ENCODE measurements around the gene ARRB1.
"Not testable (repeated sequence)": the region's sequence is repeated elsewhere in the genome, so short reads cannot be mapped to it uniquely, and the experiment has no call there.

The ARRB1 gene

GRCh38 chr11:75320643-75321042, 30.8 kb downstream of the ARRB1 start:
- no peak for DNase-seq

GRCh38 chr11:75320046-75320618, 31.3 kb downstream of the ARRB1 start:
- DNase-seq, result no peak

GRCh38 chr11:75319035-75319877, 32.2 kb downstream of the ARRB1 start:
- DNase-seq, result no peak

GRCh38 chr11:75317446-75318122, 33.9 kb downstream of the ARRB1 start:
- no peak for DNase-seq

GRCh38 chr11:75315439-75315805, 36.0 kb downstream of the ARRB1 start:
- no peak for DNase-seq

GRCh38 chr11:75314771-75315438, 36.6 kb downstream of the ARRB1 start:
- no peak for DNase-seq

- DNase-seq, result peak in 1 of 2 donors; percentile 26
Measured at GRCh38 chr11:75313513-75314272, 37.8 kb downstream of the ARRB1 start.

GRCh38 chr11:75312346-75312745, 39.1 kb downstream of the ARRB1 start:
- DNase-seq, result no peak

GRCh38 chr11:75311858-75312288, 39.6 kb downstream of the ARRB1 start:
- DNase-seq, result no peak

GRCh38 chr11:75308986-75309385, 42.5 kb downstream of the ARRB1 start:
- no peak for DNase-seq

- DNase-seq, result no peak
Measured at GRCh38 chr11:75308116-75308515, 43.3 kb downstream of the ARRB1 start.

- DNase-seq, result no peak
Measured at GRCh38 chr11:75307058-75307457, 44.4 kb downstream of the ARRB1 start.

GRCh38 chr11:75306529-75306928, 44.9 kb downstream of the ARRB1 start:
- no peak for DNase-seq

- DNase-seq, result no peak
Measured at GRCh38 chr11:75305993-75306392, 45.5 kb downstream of the ARRB1 start.

- no peak for DNase-seq
Measured at GRCh38 chr11:75305452-75305851, 46.0 kb downstream of the ARRB1 start.

GRCh38 chr11:75304941-75305340, 46.5 kb downstream of the ARRB1 start:
- DNase-seq, result not testable (repeated sequence)

GRCh38 chr11:75303544-75304224, 47.8 kb downstream of the ARRB1 start:
- DNase-seq, result no peak

GRCh38 chr11:75302371-75302770, 49.1 kb downstream of the ARRB1 start:
- no peak for DNase-seq

GRCh38 chr11:75301601-75302345, 49.7 kb downstream of the ARRB1 start:
- no peak for DNase-seq

- DNase-seq, result no peak
Measured at GRCh38 chr11:75301131-75301530, 50.3 kb downstream of the ARRB1 start.

- DNase-seq, result no peak
Measured at GRCh38 chr11:75298976-75299260, 52.5 kb downstream of the ARRB1 start.
